Activated CD4-positive, alpha-beta T cell treated with anti-CD3 and anti-CD28 coated beads for 48 hours (primary cell): Measurements from ENCODE around the gene GDF2.
A peak's percentile ranks its signal among the peaks of the same experiment; 100 is the strongest.

Experiments used
- DNase-seq: peaks from one replicate; pipeline ENCODE4 v3.0.0-alpha.2; 2020

GDF2 gene

DNA sequence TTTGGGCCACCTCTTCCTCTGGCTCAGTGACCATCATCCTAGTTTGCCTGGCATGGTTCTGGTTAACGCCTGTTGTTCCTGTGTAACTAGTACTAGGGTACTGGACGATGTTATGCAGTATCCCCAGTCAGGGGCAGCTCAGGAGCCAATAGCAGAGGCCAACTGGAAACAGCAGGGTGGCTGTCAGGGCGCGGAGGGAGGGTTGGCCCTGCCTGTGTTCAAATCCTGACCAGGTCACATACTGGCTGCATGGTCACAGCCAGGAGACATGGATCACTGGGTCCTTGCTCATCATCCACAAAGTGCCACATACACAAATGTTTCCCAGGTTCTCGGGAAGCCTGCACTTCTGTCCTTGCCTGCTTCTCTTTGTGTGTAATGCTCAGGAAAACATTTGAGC, 13.7 kb downstream of the GDF2 start:
- DNase-seq = no peak

DNA sequence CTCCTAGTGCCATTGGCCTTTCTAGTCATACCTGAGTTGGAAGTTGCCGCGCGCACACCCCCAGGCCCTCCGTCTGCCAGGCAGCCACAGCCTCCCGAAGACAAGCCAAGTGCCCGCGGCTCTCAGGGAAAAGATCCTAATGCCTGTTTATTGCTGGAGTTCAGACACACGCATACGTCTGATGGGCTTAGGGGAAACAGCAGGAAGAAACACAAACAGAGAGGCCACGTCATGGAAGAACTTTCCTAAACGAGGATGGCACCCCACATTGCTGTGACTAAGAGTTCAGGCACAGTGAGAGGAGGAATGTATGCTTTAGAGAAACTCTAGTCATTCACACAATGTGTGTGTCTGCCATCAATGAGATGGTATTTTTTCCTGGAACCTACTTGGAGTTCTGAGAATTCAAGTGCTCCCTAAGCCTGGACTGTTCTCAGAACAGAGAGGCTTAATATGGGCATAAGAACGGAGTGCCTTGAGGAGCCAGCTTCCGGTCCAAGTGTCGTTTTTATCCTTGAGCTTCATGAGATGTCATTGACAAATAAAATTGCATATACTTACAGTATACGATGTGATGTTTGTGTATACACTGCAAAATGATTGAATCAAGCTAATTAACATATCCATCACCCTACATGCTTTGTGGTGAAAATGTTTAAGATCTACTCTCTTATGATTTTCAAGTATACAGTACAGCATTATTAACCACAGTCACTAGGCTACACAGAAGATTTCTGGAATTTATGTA, 14.3 kb downstream of the GDF2 start:
- no peak for DNase-seq

DNA sequence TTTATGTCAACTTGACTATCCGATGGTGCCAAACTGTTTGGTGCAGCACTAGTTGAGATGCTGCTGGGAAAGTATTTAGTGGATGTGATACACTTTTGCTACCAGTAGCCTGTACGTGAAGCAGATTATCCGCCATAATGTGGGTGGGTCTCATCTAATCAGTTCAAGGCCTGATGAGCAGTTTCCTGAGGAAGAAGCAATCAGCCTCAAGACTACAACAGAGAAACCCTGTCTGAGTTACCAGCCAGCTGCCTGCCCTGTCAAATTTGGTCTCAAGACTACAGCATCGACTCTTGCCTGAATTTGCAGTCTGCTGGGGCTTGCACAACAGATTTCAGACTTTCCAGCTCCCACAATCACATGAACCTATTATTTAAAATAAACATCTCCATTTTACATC, 15.1 kb downstream of the GDF2 start:
- DNase-seq = no peak

DNA sequence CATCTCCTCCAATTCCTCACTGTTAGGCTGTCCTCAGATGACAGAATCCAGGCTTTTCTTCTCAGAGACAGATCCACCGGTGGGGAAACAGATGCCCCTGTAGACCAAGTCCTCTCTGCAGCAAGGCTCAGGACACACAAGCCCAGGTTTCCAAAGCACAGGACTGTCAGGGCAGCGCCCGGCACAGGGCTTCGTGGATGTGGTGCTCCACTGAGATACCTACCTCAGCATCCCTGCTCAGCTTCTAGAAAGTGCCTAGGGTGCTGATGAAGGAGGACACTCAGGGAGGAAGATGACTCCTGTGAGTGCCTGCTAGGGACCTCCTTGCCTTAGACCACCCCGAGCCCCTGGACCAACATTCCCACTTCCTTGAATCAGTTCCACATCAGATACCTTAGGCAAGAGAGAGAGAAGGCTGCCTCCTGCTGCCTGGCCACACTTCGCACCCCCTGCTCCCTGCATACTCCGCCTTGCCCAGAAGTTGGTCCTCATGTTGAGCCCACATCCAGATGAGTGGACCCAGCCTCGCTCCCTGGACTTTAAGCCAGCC, 17.0 kb downstream of the GDF2 start:
- DNase-seq = no peak

DNA sequence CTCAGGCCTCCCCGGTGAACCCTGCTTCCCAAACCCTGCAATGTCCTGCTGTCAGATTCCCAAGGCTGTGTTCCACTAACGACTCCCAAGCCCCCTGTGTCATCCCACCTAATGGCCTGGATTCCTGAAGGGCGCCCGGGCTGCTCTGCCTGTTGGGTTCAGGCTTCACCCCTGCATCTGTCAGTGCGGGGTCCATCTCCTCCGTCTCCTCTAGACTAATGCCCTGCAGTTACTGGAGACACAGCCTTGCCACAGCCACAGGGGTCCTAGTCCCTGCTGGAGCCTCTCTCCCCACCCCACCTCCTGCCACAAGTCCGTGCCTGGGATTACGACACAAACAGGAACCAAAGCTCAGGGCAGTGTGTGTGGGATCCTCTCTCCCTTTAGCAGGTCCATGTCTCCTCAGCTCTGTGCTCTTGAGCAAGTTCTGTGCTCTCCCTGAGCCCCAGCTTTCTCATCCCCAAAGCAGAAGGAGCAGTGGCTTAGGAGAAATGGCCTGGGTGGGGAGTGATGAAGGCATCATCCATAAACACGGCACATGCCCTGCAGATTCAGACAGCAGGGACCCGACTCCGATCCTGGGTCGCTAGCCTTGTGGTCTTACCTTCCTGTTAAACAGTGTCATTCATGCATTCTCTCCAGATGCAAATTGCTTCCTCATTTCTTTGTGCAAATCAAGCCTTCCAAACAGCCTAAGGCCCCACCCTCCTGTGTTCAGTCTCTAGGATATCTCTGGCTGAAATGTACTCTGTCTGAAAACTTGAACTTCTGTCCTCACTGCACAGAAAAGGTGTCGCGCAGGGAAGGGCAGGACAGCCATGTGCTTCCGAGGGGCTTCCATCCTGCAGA, 17.7 kb downstream of the GDF2 start:
- no peak for DNase-seq

- DNase-seq = peak; percentile 84
Observed at GRCh38 chr10:47340608-47341170, 18.4 kb downstream of the GDF2 start.

- DNase-seq = no peak
Observed at GRCh38 chr10:47344996-47345870, 23.0 kb downstream of the GDF2 start.

DNA sequence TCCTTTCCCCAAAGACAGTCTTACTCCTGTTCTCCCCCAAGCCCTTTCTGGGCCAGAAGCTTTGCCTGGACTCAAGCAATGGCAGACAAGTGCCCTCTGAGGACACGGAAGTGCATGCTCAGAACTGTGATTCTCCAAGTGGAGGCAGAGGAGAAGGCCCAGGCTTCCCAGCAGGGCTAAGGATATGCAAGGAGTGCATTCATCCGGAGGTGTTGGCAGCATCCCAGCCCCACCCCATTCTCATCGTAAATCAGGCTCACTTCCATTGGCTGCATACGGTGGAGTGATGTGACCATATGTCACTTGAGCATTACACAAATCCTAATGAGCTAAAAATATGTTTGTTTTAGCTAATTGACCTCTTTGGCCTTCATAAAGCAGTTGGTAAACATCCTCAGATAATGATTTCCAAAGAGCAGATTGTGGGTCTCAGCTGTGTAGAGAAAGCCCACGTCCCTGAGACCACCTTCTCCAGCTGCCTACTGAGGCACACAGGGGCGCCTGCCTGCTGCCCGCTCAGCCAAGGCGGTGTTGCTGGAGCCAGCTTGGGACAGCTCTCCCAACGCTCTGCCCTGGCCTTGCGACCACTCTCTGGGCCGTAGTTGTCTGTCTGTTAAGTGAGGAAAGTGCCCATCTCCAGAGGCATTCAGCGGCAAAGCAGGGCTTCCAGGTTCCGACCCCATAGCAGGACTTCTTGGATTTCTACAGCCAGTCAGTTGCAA, 24.5 kb downstream of the GDF2 start:
- no peak for DNase-seq

DNA sequence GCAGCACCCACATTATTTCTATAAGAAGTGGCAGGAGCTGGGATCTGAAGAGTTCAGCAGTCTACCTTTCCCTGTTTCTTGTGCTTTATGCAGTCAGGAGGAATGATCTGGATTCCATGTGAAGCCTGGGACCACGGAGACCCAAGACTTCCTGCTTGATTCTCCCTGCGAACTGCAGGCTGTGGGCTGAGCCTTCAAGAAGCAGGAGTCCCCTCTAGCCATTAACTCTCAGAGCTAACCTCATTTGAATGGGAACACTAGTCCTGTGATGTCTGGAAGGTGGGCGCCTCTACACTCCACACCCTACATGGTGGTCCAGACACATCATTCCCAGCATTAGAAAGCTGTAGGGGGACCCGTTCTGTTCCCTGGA, 25.0 kb downstream of the GDF2 start:
- DNase-seq = no peak

DNA sequence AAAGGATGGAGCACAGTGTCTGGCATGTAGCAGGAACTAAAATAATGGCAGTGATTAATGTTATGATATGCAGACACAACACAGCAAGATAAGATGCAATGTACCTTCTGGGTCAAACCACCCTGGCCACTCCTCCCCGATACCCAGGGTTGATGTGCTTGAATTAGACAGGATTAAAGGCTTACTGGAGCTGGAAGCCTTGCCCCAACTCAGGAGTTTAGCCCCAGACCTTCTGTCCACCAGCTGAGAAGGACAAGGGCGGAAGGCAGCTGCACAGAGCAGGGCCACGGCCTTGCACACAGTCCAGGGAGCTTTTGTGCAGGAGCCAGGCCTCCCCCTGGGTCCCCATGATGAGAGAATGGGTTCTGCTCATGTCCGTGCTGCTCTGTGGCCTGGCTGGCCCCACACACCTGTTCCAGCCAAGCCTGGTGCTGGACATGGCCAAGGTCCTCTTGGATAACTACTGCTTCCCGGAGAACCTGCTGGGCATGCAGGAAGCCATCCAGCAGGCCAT, 25.9 kb downstream of the GDF2 start, which contains the start of gene RBP3:
Gene RBP3 (plus strand): TSS at position 226 of the 514 bp plus-strand sequence. CDS start 122 bp downstream, at position 348.
- no peak for DNase-seq

- no peak for DNase-seq
Observed at GRCh38 chr10:47348661-47349470, 26.6 kb downstream of the GDF2 start.

GRCh38 chr10:47349516-47349915, 27.3 kb downstream of the GDF2 start:
- no peak for DNase-seq

DNA sequence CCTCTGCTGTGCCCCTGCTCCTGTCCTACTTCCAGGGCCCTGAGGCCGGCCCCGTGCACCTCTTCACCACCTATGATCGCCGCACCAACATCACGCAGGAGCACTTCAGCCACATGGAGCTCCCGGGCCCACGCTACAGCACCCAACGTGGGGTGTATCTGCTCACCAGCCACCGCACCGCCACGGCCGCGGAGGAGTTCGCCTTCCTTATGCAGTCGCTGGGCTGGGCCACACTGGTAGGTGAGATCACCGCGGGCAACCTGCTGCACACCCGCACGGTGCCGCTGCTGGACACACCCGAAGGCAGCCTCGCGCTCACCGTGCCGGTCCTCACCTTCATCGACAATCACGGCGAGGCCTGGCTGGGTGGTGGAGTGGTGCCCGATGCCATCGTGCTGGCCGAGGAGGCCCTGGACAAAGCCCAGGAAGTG, 27.7 kb downstream of the GDF2 start:
- DNase-seq = no peak

- no peak for DNase-seq
Observed at GRCh38 chr10:47350671-47351640, 28.7 kb downstream of the GDF2 start.

DNA sequence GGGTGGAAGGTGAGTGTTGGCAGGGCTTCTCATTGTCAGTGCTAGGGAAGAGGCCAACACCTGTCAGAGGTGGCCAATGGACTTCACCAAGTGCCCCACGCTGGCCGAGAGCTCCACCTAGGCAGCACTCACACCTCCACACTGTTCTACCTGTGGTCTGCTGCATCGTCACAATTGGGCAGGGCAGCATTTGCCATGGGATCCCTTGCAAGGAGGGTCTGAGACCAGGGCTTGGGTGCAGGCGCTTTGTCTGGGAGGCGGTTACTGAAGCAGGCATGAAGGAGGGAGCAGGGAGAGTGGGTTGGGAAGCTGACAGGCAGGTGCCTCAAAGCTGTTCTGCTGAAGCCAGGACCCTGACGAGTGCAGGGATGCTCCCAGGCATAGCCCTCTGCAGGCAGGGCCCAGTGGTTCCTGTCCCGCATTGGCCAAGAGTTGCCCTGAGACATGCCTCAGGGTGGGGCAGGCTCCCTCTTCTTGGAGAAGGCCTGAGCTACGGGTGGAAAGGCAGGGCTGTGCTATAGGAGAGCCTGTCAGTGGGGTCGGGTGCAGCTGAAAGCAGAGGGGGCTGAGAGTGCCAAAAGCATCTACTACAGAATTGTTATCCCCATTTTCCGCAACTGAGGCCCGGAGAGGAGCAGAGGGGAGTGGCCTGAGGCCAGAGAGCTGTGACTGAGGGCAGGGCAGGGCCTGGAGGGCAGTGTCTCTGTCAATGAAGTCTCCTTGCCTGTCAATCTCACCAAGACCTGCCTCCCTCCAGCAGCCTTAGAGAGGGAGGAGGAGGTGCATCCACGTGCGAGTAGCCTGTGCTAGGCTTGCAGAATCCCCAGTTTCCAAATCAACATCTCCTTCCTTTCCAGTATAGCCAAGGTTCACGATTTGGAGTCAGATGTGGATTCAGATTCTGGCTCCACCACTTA, 29.9 kb downstream of the GDF2 start:
- DNase-seq = no peak

DNA sequence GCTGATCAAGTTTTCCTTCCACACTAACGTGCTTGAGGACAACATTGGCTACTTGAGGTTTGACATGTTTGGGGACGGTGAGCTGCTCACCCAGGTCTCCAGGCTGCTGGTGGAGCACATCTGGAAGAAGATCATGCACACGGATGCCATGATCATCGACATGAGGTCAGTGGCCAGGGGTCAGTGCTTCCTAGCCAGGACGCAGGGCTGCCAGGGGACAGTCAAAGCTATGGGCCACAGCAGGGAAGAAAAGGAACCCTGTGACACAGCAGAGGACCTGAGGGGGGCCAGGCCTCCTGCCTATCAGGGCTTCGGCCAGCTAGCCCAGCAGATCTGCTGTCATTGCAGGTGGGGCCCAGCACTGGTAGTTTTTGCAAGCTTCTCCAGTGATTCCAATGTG, 31.1 kb downstream of the GDF2 start:
- no peak for DNase-seq

DNA sequence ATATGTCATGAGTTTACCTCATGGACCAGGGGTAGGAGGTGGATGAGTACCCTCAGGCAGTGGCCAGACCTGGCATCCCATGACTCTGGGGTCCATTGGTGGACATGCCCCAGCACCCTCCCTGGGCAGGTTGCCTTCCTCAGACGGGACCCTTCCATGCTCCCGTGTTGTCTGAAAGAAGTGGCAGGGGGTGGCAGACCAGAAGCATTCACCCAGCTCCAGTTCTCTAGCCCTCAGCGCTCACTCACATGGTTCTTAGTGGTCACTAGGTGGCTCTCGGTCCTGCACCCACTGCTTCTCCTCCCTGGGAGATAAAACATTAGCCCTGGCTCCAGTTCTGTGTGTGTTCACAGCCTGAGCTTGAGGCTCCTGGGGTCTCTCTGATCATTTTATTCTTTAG, 31.9 kb downstream of the GDF2 start:
- no peak for DNase-seq

DNA sequence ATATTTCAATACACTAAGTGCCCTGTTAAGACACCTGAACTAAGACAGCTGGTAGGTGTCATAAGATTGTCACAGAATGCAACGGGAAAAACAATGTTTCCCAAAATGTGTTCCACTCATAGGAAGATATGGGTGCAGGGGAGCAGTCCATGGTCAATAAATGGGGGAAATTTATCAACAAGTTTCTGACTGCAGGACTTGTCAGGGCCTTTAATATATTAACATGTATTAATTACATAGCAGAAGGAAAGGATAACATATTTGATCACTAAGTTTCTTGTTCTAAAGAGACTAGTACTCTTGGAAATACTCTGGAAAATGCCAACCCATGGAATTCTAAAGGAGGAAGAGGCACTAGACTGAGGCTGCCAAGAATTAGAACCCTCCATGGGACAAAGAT, 32.6 kb downstream of the GDF2 start:
- DNase-seq = no peak
